ENCODE results near the gene GYS1.

DNA sequence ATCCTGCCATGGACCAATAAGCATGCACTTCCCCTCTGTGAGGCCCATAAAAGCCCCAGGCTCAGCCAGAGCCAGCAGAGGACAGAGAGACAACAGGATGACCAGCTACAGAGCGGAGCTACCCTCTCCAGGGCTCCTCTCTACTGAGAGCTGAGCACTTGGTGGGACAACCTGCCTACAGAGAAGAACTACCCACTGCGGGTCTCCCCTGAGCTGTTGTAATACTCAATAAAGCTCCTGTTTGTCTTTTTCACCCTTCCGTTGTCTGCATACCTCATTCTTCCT lies 45.9 kb downstream of the GYS1 start:
- TF ChIP-seq, protein P1, sequence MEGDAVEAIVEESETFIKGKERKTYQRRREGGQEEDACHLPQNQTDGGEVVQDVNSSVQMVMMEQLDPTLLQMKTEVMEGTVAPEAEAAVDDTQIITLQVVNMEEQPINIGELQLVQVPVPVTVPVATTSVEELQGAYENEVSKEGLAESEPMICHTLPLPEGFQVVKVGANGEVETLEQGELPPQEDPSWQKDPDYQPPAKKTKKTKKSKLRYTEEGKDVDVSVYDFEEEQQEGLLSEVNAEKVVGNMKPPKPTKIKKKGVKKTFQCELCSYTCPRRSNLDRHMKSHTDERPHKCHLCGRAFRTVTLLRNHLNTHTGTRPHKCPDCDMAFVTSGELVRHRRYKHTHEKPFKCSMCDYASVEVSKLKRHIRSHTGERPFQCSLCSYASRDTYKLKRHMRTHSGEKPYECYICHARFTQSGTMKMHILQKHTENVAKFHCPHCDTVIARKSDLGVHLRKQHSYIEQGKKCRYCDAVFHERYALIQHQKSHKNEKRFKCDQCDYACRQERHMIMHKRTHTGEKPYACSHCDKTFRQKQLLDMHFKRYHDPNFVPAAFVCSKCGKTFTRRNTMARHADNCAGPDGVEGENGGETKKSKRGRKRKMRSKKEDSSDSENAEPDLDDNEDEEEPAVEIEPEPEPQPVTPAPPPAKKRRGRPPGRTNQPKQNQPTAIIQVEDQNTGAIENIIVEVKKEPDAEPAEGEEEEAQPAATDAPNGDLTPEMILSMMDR (IDR thresholded peaks at IDR 0.05): no peak
- no peak for TF ChIP-seq EP300 (IDR thresholded peaks at IDR 0.05)
- no peak for TF ChIP-seq POLR2AphosphoS5 (IDR thresholded peaks at IDR 0.05)
